ENCODE results near the gene LRRC27. TPM values are rescaled to one million over a fixed set of nuclear protein-coding genes. Genes with fewer than 3 reads are reported as not detected.

LRRC27 gene
- polyA plus RNA-seq, 1 donor, result 7.3 TPM

DNA sequence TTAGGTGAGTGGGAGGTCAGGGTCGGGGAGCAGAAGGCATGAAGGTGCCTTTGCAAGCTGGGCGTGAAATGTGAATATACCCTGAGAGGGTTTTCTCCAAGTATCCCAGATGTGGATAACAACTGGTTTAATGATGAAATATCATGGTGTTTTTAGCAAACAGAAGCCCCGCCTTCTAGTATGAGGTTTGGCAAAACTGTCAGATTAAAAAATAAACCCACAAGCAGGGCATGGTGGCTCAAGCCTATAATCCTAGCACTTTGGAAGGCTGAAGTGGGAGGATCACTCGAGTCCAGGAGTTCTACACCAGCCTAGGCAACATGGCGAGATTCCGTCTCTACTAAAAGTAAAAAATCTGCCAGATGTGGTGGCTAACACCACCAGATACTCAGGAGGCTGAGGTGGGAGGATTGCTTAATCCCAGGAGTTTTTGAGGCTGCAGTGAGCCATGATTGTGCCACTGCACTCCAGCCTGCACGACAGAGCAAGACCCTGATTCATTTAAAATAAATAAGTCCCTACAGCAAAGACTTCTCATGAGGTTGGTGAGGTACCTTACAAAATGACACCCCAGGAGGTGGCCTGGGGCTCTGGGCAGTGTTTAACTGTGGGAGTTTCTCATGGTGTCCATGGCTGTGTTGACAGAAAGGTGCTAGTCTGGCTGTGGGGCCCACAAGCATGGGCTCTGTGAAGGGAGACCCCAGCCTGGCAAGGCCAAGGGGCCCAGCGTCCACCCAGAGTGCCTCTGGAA, 58.4 kb downstream of the LRRC27 start:
- DNase-seq (ENCODE audit: low read depth), result no peak

DNA sequence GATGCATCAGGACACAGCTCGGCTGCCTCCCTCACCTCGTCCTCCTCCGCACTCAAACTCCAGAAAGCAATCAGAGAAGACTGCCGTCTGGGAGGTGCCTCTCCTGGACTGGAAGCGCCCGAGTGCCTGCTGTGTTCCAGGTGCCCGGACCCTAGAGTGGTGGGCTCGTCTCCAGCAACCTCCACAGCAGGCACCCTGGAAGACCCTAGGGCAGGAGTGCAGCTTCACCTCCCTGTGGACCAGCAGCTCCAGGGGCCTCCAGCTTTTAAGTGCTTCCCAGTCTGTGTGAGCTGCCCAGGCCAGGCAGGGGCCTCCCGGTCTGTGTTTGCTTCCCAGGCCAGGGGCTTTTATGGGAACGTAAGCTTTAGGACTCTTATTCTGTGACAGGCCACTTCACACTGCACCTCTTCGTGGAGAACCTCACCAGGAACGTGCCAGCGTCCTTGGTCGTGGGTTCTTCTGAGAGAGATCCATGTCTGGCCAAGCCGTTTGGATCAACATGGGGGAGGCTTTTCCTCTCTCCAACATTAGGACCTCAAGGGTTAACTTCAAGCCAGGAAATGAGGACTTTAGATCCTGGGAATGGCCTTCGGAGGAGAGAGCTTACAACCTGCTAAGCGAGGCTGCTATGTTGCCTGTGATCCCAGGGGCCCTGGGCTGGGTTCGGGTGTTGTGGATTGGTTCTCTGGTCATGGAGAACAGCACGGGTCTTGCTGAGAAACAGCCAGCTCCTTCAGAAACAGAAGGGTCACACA, 59.1 kb downstream of the LRRC27 start:
- DNase-seq (ENCODE audit: low read depth), result no peak

DNA sequence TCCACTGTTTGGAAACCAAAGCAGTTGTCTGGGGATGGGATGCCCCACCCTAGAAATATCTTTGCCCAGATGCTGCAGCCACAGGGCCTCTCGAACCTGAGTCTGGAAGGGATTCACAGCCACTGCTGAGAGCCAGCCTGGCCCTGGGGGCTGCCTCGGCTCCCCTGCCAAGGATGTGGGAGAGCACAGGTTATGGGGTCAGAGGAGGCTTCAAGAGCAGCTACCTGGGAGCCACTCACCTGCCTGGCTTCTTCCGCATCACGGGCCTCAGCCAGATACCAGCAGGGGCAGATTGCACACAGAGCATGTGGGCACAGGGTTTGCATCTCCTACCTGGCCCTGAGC, 59.7 kb downstream of the LRRC27 start:
- no peak for DNase-seq (ENCODE audit: low read depth)

- no peak for DNase-seq (ENCODE audit: low read depth)
These were observed 60.3 kb downstream of the LRRC27 start for GRCh38 chr10:132392184-132392800.

DNA sequence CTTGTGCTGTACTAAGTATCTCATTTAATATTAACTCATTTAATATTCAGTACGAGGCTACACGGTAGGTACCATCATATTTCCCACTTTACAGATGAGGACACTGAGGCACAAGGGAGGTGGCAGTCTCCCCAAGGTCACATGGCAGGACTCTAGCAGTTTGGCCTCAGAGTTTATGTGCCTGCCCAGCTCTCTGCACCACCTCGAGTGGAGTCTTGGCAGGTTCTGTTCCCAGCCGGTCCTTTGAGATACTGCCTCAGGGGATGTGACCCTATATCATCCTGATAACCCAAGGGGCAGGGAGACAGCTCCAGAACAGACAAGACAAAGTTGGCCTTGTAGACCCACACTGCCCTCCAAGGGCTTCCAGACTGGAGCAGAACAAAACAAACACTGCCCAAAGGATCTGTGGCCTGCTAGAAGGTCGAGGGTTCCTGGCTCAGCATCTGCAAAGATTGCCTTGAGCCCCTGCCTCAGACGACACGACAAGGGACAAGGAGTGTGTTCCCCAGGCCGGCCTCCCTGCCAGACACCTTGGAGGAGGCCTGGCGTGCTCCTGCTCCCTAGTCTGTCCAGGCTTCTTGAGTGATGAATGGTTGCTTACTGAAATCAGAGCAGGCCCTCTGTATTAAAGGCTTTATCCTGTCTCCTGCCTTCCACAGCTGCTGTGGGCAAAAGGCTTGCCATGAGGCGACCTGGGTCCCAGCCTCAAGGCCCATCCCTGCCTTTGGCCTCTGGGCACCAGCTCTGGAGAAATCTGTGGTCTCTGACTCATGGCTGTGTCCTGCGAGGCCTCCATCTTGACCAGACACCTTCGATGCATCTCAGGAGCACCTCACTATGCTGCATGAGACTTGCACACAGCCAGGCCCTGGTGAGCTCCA, 61.1 kb downstream of the LRRC27 start:
- DNase-seq (ENCODE audit: low read depth), result no peak

GRCh38 chr10:132393695-132394181, 61.7 kb downstream of the LRRC27 start:
- no peak for DNase-seq (ENCODE audit: low read depth)

DNA sequence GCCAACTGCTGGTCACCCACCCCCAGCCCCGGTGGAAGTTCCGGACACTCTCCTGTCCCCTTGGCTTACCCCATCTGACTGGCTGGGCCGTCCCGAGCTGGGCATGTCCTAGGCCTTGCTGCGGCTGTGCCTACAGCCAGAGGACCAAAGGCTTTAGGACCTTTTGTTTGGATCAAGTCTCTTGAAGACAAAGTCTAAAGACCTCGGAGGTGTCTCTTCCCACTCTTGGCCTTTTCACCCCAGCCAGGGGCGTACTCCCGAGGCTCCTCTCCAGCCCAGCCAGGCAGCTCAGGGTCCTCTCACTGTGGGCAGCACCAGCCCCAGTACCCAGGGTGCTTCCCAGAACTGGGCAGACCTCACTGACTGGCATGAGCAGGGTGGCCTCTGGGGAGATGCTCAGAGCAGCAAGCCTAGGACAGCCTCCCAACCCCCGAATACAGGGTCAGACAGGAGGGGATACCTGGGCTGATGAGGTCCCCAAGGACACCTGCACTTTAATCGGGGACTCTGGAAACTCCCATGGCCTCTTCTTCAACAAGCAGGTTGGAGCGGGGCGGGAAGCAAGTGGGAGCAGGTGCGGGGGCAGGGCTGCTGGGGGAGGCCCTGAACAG, 62.3 kb downstream of the LRRC27 start:
- DNase-seq (ENCODE audit: low read depth), result no peak

- no peak for DNase-seq (ENCODE audit: low read depth)
These were observed 63.1 kb downstream of the LRRC27 start for GRCh38 chr10:132394936-132395703.

GRCh38 chr10:132395704-132396493, 63.9 kb downstream of the LRRC27 start:
- DNase-seq (ENCODE audit: low read depth), result no peak

- no peak for DNase-seq (ENCODE audit: low read depth)
These were observed 64.6 kb downstream of the LRRC27 start for GRCh38 chr10:132396494-132397035.

GRCh38 chr10:132397036-132397541, 65.1 kb downstream of the LRRC27 start, which contains the start of gene PWWP2B:
PWWP2B (plus strand) TSS chr10:132397200; CDS start chr10:132397227, 27 bp downstream.
- no peak for DNase-seq (ENCODE audit: low read depth)

DNA sequence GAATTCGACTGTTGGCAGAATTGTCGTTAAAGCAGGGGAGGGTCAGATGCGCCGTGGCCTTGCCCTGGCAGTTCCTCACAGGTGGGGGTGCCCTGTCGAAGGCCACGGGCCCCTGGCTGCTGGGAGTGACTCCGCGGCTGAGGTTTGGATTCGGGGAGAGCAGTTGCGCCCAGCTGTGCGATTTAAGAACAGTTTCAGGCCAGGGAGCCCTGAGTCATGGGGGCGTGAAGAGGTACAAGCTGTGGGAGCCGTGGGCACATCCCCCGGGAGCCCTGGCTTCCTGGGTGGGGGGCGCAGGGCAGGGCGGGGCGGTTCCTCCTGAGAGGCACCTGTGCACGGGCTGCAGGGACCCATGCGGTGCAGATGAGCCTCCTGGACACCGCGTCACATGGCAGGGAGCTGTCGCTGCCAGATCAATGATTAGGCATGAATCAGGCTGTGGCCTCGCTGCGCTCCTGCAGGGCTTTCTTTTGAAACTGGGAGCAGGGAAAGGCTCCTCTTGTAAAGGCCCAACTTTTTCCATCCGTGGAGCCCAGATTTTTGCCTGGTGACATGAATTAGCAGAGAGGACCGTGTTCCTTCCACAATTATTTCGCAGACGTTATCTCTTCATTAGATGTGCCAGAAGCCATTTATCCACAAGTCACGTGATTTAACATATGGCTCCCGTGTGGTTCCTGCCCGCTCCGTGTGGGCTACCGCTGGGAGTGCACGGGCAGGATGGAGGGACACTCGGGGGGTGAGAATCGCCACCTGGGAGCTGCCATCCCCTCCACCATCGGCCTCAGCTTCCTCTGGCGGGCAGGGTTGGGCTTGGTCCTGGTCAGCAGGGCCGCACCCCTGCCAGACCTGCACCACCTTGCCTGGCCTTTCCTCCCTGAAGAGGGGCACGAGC, 65.9 kb downstream of the LRRC27 start:
- no peak for DNase-seq (ENCODE audit: low read depth)

DNA sequence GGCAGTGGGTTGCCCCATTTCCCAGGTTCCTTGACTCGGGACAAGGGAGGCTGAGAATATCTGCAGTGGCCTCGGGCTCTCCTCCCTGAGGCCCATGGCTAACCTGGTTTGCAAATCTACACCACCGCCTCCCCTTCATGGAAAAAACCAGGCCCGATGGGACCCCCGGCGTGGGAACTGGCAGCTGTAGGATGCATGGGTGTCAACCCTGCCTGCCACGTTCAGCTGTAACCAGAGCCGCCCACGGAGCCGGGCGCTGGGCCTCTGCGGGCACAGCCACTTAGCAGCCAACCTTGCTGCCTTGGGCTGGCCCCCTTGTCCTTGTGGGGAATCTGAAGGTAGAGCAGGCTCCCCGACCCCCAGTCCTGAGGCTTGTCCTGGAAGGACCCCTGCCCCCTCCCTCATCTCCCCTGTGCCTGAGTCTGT, 66.6 kb downstream of the LRRC27 start:
- DNase-seq (ENCODE audit: low read depth), result no peak

DNA sequence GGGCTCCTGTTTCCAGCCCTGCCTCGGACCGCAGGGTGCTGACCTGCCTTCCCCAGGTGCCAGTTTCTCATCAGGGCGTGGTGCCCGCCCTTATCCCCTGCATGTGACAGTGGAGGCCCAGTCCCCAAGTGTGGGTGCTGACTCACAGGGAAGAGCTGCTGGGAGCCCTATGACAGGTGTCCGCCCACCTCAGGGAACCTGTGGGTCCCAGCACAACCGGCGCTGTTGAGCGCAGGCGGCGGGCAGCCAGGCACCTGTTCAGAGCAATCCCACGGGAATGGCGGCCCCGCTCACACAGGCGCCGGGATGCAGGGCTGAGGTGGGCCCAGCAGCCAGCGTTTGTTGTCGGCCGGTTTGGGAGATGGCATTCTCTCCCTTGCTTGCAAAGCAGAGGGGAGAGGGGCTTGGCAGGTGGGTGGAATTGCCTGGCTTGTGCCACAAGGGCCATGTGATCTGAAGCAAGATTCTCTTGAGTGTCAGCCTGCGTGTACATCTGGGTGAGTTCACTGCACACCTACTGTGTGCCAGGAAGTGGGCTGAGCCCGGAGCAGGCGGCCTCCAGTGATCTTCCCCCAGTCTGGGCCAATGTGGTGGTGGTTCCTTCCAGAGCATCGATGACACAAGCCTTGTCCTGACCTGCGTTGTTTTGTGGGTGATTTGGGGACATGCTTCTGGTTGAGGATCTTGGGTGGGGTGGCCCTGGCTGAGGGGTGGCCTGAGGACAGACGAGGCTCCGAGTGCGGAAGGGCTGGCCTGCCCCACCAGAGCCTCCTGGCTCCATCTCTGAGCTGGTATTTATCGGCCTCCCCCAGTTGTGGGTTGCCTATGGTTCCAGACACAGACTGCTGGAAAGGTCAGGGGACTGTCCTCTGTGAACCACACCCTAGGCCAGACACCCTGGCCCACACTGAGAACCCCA, 67.4 kb downstream of the LRRC27 start:
- DNase-seq (ENCODE audit: low read depth), result no peak

- no peak for DNase-seq (ENCODE audit: low read depth)
These were observed 68.1 kb downstream of the LRRC27 start for GRCh38 chr10:132400041-132400546.

DNA sequence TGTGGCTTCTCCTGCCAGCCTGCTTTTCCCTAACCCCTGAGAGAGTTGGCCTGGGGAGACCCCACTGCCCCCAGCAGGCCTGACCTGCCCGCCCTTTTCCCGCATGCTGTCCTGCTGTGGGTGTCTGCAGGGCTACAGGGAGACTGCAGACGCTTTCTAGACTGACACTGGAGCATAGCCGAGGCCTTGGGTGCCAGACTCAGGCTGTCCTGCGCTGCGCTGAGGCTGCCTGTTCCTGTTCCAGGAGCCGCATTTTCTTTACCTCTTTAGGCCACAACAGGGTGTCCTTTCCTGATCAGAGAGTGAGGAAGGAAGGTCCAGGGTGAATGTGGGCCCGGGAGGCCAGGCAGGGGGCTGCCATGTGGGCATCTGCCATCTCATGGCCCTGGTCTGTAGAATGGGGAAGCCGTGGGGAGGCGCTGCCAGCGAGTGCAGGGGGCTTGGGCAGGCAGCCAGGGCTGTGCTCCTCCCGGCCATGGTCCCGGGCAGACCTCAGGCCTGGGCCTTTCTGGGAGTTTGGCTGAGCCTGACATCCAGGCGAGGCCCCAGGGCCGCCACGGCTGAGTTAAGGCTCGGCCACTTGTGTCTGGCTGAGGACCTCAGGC, 68.7 kb downstream of the LRRC27 start:
- no peak for DNase-seq (ENCODE audit: low read depth)
